Prostate gland (tissue), 2 donors: ENCODE data around the gene XRCC4.

Experiments
- POLR2A ChIP-seq: fragments of 450-650 bp; IDR thresholded peaks from one replicate; pipeline ENCODE4 v1.6.1; 2016; ENCODE audit warnings: antibody characterized with exemption, mild to moderate bottlenecking
- TF ChIP-seq, protein P1 (sequence below), 4 experiments: fragments of 200-600 bp in 2 of 4; fragments of 450-650 bp in 2 of 4; sonication (generic) in 2 of 4; IDR thresholded peaks; 1 replicate in 3 of 4; 2 replicates in 1 of 4; pipeline ENCODE4 v1.5.1; 2016 to 2019; ENCODE audit warnings: antibody characterized with exemption in 4 of 4, mild to moderate bottlenecking in 2 of 4, moderate library complexity in 2 of 4

DNA sequence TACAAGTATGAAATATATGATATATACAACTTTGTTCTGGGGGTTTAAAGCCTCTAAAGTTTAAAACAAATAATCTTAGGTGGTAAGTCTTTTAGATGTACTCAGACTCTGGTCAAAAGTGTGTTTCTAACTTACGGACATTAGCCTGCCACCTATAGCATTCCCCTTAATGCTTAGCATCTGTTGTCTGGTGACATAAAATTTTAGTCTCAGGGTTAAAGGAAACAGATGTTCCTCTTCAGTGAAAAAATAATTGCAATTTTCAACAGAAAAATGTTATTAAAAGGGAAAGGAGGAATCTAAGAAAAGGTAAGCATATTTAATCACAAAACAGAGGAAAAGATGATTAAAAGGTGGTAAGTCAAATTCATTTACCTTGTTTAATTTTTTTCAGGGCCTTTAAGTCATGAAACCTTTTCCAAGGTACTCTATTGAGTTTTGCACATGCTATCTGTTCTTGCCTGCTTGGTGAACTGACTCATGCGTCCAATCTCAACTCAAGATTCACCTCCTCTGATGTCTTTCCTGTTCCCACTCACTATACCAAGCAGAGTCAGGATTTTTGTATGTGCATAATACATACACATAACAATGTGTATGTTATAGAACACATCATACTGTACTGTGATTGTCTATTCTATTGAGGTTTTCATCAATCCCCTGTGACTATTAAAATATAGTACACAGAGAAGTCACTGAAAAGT, 8.1 kb upstream of the XRCC4 start:
- TF ChIP-seq, protein P1, sequence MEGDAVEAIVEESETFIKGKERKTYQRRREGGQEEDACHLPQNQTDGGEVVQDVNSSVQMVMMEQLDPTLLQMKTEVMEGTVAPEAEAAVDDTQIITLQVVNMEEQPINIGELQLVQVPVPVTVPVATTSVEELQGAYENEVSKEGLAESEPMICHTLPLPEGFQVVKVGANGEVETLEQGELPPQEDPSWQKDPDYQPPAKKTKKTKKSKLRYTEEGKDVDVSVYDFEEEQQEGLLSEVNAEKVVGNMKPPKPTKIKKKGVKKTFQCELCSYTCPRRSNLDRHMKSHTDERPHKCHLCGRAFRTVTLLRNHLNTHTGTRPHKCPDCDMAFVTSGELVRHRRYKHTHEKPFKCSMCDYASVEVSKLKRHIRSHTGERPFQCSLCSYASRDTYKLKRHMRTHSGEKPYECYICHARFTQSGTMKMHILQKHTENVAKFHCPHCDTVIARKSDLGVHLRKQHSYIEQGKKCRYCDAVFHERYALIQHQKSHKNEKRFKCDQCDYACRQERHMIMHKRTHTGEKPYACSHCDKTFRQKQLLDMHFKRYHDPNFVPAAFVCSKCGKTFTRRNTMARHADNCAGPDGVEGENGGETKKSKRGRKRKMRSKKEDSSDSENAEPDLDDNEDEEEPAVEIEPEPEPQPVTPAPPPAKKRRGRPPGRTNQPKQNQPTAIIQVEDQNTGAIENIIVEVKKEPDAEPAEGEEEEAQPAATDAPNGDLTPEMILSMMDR (IDR thresholded peaks at IDR 0.05) = no peak
- TF ChIP-seq POLR2A = no peak
